ENCODE data around the gene TMBIM1.
"Not testable (repeated sequence)": the region's sequence is repeated elsewhere in the genome, so short reads cannot be mapped to it uniquely, and the experiment has no call there.

Gene TMBIM1

GRCh38 chr2:218290316-218291261 lies 1.7 kb downstream of the TMBIM1 start:
- DNase-seq, result no peak

DNA sequence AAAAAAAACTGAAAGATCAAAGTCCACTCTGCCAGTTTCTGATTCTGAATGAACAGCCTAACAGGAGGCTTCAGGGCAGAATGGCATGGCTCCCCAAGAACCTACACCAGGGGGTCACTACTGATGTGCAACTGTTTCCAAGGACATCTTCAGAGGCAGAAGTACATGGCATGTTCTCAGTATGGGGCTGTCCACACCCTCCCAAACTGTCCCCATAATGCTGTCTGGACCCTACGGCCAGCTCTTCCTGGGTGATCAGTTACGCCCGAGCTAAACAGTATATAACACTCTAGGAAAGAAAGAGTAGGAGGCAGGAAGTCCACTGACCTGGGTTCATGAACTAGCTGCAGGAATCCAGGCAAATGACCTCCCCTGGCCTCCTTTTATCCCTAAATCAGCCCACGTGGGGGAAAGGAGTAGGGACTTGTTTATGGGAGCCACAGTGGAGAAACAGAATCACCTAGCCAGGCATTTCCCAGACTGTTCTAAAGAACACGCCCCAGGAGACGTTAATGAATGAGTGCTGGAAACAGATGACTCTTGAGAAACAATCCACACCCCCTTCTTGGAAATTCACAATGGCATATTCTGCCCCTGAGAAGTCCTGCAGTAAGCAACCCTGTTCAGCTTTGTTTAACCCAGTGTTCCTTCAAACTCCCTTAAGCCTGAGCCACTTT lies 2.5 kb downstream of the TMBIM1 start:
- no peak for DNase-seq

- no peak for DNase-seq
Measured at GRCh38 chr2:218286570-218287459, 5.5 kb downstream of the TMBIM1 start.

DNA sequence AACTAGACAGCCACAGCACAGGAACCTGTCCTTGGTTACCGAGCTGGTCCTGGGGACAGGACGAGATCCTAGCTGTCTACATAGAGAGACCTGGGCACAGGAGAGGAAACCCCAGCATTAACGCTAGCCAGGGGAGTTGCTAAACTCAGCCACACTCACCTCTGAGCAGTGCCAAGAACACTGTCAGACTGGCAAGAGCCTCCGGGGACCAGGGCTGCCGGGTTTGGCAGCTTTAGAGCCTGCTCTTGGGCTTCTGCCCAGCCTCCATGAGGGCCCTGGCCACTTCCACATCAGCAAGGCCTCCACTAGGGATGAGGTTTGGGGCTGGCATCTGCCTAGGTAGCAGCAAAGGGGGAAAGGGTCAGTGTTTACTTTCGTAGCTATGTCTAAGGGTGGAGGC lies 6.7 kb downstream of the TMBIM1 start:
- DNase-seq, result no peak

- no peak for DNase-seq
Measured at GRCh38 chr2:218284106-218284811, 8.0 kb downstream of the TMBIM1 start.

- no peak for DNase-seq
Measured at GRCh38 chr2:218282173-218282991, 9.9 kb downstream of the TMBIM1 start.

GRCh38 chr2:218281449-218281848 lies 10.9 kb downstream of the TMBIM1 start:
- DNase-seq, result no peak

- no peak for DNase-seq
Measured at GRCh38 chr2:218280260-218280870, 11.9 kb downstream of the TMBIM1 start.

- no peak for DNase-seq
Measured at GRCh38 chr2:218278531-218279360, 13.6 kb downstream of the TMBIM1 start.

DNA sequence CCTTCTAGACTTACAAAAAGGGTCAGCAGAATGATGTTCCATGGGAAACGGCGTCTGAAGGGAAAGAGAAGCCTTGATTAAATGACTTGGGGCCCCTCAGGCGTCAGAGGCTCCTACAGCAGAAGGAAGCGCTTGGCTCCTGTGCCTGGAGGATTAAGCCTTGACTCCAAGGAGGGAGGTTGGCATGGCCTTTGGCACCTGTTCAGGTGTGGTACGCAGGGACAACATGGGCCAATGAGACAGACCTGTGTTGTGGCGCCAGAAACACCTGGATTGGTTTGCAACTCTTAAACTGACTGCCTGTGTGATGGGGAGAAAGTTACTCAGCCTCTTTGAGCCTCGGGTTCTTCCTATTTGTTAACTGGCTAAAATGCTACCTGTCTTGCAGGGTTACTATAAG lies 14.4 kb downstream of the TMBIM1 start:
- no peak for DNase-seq

GRCh38 chr2:218276986-218277755 lies 15.1 kb downstream of the TMBIM1 start:
- DNase-seq, result no peak

DNA sequence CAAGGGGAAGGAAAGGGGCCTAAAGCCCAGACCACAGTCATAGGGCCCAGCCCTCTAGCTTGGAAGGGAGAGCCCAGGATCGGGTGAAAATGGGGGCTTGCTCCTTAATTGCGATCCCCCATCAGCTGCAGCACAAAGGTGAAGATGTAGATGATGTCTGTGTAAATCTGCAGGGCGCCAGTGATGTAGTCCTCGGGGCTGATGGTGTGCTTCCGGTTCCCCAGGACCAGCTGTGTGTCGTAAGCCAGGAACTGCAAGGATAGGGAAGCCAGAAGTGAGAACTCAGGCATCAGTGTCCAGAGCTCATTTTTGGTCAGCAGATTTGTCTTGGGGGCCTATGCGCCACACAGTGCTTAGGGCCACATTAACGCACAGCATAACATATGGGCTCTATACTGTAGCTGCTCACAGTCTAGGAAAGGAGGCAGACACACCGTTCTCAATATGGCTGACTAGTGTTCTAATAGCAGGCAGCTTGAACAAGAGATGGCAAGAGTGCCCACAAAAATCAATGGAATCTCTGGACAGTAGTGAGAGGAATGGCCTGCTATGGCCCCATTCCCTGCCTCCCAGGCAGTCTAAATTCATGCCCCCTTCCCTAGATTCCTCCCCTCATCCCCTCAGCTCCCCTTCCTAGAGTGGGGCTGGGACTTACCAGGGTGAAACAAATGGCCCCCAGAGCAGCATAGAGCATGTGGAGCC lies 16.8 kb downstream of the TMBIM1 start:
- no peak for DNase-seq

GRCh38 chr2:218274586-218274985 lies 17.7 kb downstream of the TMBIM1 start:
- no peak for DNase-seq

GRCh38 chr2:218273908-218274249 lies 18.4 kb downstream of the TMBIM1 start:
- DNase-seq, result no peak

DNA sequence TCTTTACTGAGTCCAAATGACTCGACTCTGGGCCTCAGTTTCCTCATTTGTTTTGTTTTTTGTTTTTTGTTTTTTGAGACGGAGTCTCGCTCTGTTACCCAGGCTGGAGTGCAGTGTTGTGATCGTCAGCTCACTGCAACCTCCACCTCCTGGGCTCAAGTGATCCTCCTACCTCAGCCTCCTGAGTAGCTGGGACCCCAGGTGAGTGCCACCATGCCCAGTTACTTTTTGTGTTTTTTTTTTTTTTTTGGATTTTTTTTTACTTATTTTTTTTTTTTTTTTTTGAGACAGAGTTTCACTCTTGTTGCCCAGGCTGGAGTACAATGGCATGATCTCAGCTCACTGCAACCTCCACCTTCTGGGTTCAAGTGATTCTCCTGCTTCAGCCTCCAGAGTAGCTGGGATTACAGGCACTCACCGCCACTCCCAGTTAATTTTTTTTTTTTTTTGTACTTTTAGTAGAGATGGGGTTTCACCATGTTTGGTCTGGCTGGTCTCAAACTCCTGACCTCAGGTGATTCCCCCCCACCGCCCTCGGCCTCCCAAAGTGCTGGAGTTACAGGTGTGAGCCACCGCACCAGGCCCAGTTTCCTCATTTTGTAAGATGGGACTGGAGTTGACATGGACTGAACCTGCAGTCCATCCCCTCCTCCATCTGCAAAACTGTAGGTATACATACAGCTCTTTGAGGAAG lies 18.9 kb downstream of the TMBIM1 start:
- not testable (repeated sequence) for DNase-seq

DNA sequence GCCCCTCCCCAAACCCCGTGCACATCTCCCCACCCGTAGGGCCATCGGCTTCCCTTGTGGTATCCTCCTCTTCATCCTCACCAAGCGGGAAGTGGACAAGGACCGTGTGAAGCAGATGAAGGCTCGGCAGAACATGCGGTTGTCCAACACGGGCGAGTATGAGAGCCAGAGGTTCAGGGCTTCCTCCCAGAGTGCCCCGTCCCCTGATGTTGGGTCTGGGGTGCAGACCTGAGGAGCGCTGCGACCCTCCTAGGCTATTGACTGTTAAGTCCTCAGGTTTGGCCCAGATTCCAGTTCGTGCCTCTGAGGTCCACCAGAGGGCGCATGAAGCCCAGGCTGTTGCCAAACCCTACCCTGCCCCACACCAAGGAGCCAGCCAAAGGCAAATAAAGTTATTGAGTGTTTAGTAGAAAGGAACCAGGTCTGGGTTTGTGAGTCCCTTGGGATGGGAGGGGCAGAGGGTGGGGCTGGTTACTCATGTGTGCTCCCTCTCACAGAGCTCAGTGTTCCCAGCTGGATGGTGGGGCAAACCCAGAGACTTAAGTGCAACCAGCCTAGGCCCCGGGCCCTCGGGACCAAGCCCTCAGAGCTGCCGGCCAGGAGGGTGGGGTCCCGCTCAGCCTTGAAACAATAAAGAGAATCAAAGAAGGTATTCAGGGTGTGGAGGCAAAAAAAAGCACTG lies 19.6 kb downstream of the TMBIM1 start:
- DNase-seq, result peak; percentile 27 to 45

GRCh38 chr2:218271865-218272530 lies 20.3 kb downstream of the TMBIM1 start:
- no peak for DNase-seq
